GM19023 (cell line): ENCODE data around the gene IGSF11.

Source experiments
- ATAC-seq: cut with Tn5 transposase; IDR thresholded peaks from one replicate; pipeline ENCODE4 v1.9.1; 2021; ENCODE audit warnings: mild to moderate bottlenecking, moderate library complexity; ENCODE audit not compliant: unreplicated experiment

The IGSF11 gene

DNA sequence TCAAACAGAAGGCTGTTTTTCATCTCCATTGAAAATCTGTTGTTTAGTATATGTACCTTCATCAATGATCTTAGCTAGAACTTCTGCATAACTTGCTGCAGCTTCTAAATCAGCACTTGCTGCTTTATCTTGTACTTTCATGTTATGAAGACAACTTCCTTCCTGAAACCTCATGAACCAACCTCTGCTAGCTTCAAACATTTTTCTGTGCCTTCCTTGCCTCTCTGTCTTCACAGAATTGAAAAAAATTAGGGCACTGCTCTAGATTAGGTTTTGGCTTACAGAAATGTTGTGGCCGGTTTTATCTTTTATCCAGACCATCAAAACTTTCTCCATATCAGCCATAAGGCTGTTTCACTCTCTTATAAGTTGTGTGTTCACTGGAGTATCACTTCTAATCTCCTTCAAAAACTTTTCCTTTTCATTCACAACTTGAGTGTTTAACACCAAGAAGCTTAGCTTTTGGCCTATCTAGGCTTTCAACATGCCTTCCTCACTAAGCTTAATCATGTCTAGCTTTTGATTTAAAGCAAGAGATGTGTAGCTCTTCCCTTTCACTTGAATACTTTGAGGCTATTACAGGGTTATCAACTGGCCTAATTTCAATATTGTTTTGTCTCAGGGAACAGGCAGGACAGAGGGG lies 78.6 kb downstream of the IGSF11 start:
- ATAC-seq, result no peak

DNA sequence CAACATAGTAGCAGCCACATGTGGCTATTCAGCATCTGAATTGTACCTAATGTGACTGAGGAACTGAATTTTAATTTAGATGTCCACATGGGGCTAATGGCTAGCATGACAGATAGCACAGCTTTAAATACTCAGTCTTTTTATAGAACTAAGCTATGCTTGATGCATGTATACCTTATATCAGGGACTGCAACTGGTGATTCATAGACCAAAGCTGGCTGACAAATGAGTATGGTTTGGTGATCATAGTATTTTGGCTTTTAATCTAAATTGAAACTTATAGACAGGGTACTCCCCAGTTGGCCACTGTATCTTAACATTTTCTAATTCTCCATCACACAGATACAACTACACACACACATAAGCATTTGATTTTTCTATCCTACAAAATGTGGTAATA lies 83.6 kb downstream of the IGSF11 start:
- ATAC-seq, result no peak

DNA sequence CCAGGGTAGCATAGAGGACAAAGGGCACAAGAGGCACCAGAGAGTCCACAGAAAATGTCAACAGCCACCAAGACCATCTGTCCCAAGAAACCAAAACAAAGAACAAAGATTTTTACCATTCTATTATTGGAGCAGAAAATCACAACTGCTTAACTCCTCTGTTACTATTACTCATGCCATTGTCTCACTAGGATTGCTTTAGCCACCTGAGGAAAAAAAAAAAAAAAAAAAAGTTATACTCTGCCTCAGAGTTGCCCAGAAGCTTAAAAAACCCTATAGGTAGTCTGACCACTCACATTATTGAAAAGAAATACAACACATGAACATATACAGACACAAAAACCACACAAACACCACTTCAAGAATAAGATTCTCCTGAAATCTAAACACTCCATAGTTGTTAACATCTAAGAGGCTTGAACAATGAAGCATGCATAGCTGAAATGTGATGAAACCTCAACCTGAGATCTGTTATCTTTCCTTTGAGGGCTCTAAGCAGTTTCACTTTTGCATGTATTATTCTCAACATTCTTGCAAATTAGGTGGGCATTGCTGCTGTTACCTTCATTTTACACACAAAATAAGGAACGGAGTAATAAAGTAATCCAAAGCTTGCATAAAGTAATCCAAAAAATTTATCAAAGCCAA lies 85.4 kb downstream of the IGSF11 start:
- ATAC-seq, result no peak

DNA sequence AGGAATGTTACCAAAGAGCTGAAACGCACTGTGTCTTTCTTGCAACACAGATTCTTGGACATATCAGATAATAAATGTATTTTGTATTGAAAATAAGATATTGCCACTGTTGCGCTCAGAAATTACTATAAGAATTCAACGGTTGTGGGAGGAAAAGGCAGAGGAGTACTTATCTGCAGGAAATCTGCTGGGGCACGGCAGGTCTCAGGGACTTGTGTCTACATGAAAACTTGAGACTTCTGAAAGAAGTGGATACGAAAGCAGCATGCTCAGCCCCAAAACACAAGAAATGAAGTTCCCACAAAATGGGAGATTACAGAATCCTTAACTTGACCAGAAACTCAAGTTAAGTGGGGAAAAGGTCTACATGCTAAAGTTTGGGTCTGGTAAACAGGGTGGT lies 86.5 kb downstream of the IGSF11 start:
- ATAC-seq, result no peak

DNA sequence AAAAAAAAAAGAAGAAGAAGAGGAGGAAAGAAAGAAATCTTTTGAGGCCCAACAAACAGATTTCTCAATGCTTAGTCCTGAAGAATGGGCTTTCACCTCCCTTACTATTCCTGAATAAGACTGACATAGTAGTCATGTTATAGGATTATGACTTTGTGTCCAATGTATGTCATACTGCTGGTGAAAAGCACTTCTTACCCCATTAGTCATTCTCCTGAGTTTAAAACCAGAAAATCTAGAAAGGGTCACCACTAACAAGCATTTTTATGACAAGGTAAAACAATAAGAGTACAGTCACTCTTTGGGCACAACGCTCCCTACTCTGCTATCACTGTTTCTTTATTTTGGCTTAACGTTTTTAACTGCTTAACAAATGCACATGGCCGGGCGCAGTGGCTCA lies 88.2 kb downstream of the IGSF11 start:
- no peak for ATAC-seq

DNA sequence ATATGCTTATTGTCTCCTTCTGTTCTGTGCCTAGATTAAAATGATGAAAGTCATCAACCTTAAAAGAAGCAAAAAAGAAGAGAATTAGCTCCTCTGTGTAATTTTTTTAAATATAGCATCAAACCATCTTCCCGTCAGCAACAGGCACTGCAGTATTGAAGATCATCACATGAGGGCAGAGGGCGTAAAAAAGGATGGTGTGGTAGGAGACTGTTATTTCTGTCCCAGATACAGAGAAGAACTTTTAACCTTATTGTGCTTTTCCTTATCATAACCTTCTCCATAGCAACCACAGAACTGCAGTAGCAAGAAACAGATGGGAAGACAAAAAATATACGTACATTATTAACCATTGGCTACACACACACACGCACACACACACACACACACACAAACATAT lies 88.8 kb downstream of the IGSF11 start:
- ATAC-seq, result no peak

DNA sequence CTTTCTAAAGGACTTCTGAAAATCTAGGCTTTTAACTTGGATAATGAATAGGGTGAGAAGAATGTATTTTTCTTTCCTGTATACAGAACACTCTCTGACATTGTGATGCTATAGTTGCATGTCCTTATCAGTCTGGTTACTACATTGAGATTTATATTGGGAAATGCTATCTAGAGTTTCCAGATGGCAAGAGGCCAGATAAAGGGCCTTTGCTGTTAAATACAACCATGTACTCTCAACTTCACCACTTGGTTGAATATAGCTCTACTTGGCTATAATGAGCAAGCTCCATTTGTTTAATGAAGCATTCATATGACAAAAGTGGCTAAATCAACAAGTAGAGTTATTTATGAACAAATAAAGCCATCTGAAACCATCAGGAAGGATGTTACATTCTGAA lies 91.0 kb downstream of the IGSF11 start:
- no peak for ATAC-seq

DNA sequence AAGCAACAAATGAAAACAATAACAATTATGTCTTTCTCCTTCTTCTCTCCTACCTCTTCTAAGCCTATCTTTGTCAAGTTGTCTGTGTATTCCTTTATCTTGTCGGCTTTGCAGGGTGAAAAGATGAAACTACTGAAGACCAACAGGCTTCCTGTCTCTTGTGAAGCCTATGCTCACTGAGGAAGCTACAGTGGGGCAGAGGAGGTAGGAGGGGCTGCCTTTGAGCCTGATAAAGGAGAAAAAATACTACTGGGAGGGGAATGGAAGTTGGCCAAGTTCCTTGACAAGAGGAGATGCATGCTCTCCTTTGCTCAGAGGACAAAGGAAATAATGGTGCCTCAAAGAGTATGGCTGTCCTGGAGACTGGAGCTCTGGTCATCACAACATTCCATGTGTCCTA lies 92.0 kb downstream of the IGSF11 start:
- ATAC-seq, result no peak

DNA sequence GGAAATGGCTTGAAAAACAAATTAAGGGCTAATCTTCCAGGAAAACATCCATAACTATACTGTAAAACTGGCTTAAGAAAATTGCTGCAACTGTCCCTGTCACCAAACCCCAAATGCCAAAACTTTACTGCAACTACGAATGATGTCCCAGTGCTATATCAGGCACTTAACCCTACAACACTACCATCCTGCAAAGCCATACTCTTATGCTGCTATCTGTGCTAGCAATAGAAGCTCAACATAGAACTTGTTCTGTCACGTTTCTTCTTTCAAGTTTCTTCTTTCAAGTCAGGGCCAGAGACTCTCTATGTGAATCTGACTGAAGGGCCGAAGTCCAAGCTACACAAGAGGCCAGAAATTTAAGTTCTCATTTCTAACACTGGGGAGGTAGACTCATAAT lies 92.5 kb downstream of the IGSF11 start:
- ATAC-seq, result no peak

DNA sequence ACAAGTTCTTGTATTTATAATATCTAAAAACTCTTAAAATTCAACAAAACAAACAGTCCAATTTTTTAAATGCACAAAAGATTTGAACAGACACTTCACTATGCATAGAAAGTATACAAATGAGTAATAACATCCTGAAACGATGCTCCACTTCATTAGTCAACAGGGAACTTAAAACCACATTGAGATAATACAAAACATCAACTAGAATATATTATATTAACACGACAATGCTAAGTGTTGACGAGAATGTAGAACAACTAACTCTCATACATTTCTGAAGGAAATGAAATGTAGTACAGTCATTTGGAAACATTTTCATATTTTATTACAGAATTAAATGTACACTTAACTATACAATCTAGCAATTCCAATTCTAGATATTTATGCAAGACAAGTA lies 93.4 kb downstream of the IGSF11 start:
- no peak for ATAC-seq

DNA sequence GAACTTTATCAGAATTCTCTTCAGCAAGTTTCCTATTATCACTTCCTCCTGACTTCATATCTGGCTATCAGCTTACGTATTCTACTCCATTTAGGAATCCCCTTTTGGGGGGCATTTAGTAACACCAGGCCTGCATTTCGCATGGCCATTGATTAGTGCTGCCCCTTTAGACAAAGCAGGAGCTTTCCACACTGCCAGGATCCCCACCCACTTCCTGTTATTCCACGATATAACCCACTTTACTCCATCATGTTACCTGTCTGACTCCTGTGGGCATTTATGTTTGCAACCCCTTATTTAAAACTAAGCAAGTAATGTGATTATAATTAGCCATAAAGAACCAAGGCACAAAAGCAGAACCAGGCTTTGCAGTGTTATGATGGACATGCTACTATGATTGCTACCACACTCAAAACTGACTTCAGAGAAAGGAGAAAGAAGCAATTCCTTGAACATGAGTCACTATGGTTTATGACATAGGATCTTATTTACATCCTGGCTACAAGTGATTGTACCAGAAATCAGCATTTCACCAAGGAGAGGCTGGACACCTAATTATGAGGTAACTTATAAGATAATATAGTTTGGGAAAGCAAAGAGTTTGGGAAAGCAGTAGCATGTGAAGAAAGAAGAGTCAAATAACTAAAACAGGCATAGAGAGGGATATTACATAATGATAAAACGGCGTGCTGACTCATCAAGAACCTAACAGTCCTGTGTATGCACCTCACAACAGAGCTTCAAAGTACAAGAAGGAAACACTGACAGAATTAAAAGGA lies 96.3 kb downstream of the IGSF11 start:
- no peak for ATAC-seq

DNA sequence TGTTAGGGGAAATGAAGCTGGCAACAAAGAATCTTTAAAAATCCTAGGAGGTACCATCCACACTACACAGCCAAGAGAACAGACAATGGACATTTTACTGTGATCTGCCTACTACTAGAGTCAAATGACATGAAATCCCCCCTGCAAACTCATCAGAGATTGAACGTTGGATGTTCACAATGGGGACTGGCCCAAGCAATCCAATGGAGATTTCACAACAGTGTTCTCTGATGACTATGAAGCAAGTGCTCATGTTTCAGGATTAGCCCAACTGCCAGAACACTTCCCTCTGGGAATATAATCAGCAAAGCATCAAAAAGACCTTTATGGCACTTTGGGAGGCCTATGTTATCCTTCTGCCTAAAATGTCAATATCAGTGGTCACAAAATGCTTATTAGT lies 97.8 kb downstream of the IGSF11 start:
- no peak for ATAC-seq

DNA sequence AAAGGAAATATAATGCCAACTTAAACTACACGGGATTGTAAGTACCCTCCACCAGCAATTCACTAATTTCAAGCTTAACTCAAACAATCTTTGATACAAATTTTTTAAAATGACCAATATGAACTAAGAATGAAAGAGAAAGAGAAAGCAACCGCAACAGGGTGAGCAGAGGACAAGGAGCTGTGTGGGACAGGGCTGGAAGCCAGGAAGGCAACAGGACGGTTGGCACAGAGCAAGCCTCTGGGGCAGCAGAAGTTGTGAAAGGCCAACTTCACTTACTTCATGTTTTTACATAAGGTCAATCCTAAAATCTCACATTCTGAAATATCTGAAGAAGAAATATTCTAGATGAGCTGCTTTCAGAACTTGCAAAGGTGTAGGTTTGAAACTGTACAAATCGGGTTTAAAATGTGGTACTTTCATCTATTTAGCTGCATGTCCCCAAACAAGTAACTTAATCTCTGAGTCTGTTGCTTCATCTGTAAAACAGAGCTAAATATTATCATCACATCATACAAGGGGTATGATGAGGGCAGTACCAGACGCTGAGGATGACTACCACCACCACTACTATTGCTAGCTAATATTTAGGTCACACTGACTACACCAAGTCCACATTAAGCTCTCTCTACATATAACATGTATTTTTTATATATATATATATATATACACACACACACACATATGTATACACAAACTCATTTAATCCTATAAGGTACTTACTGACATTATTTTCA lies 101.7 kb downstream of the IGSF11 start:
- ATAC-seq, result no peak

DNA sequence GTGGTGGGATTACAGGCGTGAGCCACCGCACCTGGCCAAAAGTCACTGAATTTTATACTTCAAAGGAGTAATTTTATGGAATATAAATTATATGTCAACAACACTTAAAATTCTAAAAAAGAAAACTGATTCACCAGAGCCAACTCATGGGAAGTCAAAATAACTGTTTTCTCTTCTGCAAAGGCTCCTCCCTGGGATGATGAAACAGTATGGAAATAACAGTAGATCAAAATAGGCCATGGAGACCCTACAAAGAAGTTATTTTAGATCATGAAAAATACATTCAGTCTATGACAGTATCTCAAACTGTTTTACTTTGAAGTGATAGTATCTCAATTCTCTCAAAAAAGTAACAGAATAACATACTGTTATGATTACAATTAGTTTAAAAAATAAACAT lies 102.7 kb downstream of the IGSF11 start:
- ATAC-seq, result no peak

DNA sequence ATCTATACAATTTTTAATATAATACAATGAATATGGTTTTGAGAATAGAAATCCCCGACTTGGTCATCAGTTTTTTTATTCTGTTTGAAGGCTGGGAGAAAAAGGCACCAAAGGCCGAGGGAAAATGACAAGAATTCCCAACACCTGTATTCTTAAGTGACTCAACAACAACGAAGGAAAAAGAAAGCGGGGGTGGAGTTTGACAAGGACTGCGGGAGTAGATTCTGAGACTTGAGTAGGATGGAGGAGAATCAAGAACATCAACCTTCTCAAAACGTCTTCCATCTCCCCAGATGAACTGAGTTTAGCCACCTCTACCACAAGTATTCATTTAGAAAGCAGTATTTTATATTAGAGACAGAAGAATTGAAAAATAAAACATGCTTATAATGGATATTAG lies 107.2 kb downstream of the IGSF11 start:
- no peak for ATAC-seq

DNA sequence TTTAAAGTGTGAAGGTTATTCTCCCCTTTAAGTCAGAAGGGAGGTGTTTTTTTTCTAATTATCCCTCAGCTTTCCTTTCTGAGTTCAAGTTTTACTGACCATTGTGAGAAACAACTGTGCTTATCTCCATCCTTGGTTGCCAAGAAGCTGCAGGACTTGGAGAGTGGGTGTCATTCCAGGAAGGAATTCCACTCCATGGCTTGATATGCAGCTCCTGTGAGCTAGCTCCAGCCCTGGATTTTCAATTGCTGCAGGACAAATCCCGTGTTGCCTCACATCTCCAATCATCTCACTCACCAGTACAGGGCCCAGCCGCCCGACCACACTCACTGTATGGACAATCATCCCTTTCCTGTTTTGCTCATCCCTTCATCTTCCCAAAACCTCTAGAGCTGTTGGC lies 122.5 kb downstream of the IGSF11 start:
- ATAC-seq, result no peak

DNA sequence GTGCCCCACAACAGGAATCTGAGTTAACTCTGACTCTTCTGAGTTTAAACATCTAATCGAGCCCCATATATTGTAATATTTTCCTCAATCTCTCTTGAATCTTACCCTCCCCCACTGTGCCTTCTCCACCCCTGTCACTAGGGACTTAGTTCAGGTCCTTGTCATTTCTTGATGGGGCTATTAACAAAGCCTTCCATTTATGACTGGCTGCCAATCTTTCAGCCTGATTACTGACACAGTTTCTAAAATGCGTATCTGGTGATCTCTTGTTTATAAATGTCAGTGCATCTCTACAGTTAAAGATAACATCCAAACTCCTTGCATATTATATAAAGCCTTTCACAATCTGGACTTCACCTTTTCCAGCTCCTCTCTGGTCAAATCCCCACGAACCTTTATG lies 124.3 kb downstream of the IGSF11 start:
- ATAC-seq, result no peak

DNA sequence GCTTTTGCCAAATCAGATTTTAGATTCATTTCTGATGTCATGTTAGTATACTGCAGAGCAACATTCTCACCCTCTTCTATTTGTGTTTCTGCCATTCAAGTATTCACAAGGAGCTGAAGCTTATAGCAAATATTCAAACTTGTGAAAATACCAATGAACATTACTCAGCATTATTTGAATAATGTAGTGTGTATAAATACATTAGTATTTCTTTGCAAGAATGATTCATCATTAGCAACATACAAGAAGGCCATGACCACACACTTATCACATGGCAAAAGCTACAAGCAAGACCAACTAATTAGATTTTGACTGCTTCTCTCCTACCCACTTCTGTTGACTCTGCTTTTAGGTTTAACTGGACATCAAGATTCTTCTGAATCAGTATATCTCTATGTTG lies 124.9 kb downstream of the IGSF11 start:
- no peak for ATAC-seq

DNA sequence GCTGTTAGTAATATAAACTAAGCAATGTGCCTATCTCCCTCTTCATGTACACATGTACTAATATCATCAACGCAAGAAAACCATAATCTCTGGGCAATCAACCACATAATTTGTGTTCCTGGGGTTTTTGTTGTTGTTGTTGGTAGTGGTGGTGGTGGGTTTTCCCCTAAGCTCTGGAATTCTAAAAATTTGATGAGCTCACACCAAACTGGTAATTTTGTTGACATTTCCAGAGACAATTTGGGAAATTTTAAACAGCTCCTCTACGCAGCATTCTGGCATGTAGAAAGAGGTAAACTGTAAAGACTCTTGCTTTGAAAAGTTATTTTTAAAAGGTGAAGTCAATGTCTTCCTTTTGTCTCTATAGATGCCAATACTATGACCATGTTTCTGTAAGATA lies 126.7 kb downstream of the IGSF11 start:
- no peak for ATAC-seq

DNA sequence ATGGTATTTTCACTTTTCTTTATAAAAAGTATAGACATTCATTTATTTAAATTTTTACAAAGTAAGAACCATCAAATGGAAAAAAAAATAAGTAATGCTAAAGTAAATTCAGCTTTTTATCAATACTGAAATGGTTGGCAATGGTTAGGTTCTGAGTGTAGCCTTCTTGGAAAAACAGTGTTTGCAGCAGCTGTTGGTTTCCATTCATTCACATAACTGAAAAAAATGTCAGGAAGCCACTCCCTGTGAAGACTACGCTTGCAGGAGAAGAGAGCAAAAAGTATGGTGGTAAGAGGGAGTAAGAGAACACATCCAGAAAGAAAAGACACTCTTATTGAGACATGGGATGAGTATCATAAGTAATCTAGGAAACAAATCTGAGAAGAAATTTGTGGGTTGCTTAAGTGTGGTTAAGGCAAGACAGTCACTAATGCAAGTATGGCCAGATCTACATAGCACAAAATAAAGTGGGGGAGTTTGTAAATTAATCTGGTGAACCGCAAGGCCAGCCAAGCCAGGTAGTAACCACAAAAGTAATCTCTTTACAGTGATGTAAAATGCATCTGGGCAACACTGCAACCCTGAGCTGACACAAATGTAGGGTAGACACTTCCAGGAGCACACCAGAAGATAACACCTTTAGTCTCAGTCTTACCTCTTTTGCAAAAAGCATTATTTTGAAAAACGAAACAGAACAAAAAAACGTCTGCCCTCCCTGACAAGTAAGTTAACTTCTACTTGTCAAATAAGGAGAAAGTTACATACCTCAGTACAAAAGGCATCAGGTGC lies 133.7 kb downstream of the IGSF11 start:
- ATAC-seq, result no peak

DNA sequence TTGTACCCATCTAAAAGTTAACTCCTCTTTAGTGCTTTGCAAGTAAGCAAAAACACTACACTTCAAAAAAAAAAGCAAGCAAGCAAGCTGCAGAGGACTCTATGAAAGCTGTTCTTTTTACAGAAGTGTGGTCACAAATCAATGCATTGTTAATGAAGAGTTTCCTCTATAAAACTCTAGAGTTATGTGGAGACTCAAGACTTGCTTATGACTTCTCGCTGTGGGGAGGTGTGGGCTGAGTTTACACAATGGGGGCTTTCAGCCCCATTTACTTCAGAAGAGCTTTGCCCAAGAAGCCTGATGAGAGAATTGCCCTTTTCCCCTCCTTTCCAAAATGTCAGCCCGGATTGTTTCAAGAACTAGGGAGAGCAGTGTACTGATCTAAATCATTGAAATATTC lies 144.4 kb downstream of the IGSF11 start:
- ATAC-seq, result no peak
